Measurements from ENCODE around the gene HIVEP2. TPM values are rescaled to one million over a fixed set of nuclear protein-coding genes. Genes with fewer than 3 reads are reported as not detected.

The HIVEP2 gene
- total RNA-seq, 2 donors from 2014 or later, result 23.8 to 33.1 TPM

DNA sequence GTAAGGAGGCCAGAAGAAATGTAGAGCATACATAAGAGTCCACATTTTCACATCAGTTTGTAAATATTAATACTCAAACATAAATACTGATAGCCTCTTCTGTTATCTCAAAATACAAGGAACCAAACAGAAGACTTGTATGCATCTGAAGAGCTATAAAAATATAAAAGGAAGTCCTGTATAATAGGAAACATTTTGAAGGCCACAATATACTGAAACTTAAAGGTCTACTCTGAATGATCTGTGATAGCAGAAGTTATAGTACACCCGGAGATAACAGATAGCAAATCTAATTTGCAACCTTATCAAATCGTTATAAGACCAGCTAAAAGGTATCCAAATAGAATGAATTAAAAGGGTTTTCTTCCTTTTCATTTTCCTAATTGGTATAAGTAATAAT is 111.2 kb downstream of the HIVEP2 start:
- peak overlapping the region in 1 of 2 donors; percentile 93 for H3K27ac Mint-ChIP-seq
- no peak for DNase-seq (ENCODE audit: low spot score in 2 of 2)
- H3K36me3 Mint-ChIP-seq, result peaks cover 8 to 48% of the 10 kb centered on the region in 2 donors
- ATAC-seq, result no peak
- H3K9me3 Mint-ChIP-seq, result peaks cover 7% of the 10 kb centered on the region in 2 donors

- DNase-seq (ENCODE audit: low spot score in 2 of 2) (no peak), ATAC-seq (peak; percentile 93 to 94)
- Mint-ChIP-seq H3K36me3 (peaks cover 9 to 50% of the 10 kb centered on the region in 2 donors), H3K9me3 (peaks cover 8 to 9% of the 10 kb centered on the region in 2 donors), H3K27ac (peak overlapping the region; percentile 65 to 93)
These were observed 111.9 kb downstream of the HIVEP2 start for GRCh38 chr6:142833054-142833453.

DNA sequence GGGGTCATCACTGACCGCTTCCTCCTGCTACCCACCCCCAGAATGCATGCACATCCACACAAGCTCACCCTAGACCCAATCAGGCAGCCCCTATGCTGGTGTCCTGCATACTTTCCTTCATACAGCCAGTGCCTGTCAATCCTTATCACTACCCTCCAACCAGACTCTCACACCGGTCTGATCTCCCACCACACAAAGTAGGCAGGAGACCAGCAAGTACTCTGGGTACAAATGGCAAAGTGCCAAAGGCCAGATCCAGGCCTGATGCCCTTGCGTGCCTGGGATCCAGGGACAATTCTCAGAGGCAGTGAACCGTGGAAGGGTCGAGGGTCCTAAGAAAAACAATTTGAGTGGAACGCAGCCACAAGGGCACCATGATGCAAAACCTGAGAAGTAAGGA is 114.2 kb downstream of the HIVEP2 start:
- H3K9me3 Mint-ChIP-seq, result peaks cover 8 to 9% of the 10 kb centered on the region in 2 donors
- H3K27ac Mint-ChIP-seq, result peak overlapping the region in 1 of 2 donors; percentile 15
- DNase-seq (ENCODE audit: low spot score in 2 of 2) (no peak), ATAC-seq (no peak)
- peaks cover 9 to 53% of the 10 kb centered on the region in 2 donors for H3K36me3 Mint-ChIP-seq

DNA sequence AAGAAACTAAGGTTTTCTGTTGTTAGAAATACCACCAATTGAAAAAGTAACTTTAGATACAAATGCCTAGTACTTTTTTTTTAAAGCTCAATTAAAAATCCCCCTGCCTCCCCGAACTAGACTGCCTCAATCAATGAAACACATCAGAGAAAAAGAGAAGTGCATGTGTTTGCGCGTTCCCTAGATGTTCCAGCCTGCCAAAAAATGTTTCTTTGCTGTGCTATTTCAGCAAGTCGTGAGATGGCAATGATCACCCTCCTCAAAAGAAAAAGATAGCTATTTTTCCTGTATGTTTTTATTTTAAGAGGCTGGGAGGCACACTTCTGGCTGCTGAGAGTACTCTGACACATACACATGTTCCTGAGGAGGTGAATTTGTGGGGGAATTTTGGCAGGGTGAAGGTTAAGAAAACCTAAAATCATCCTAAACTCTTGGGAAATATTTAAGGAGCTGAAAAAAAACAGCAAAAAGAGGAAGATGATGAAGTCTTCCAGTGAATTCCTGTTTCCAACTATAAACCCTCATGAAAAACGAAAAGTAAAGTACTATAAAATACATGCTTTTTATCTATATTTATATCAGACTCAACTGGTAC is 114.8 kb downstream of the HIVEP2 start:
- Mint-ChIP-seq H3K27ac (no peak overlapping the region), H3K9me3 (peaks cover 8 to 9% of the 10 kb centered on the region in 2 donors), H3K36me3 (peaks cover 9 to 47% of the 10 kb centered on the region in 2 donors)
- ATAC-seq, result no peak
- DNase-seq (ENCODE audit: low spot score in 2 of 2), result no peak

GRCh38 chr6:142829556-142829955 is 115.4 kb downstream of the HIVEP2 start:
- H3K9me3 Mint-ChIP-seq, result peaks cover 8 to 9% of the 10 kb centered on the region in 2 donors
- no peak for ATAC-seq
- peak overlapping the region in 1 of 2 donors; percentile 47 for H3K27ac Mint-ChIP-seq
- DNase-seq (ENCODE audit: low spot score in 2 of 2), result no peak
- peaks cover 9 to 42% of the 10 kb centered on the region in 2 donors for H3K36me3 Mint-ChIP-seq

- Mint-ChIP-seq H3K36me3 (peaks cover 12 to 40% of the 10 kb centered on the region in 2 donors), H3K27ac (peak overlapping the region in 1 of 2 donors; percentile 12), H3K9me3 (peaks cover 8 to 9% of the 10 kb centered on the region in 2 donors)
- ATAC-seq (no peak), DNase-seq (ENCODE audit: low spot score in 2 of 2) (no peak)
These were observed 117.0 kb downstream of the HIVEP2 start for GRCh38 chr6:142827991-142828390.

DNA sequence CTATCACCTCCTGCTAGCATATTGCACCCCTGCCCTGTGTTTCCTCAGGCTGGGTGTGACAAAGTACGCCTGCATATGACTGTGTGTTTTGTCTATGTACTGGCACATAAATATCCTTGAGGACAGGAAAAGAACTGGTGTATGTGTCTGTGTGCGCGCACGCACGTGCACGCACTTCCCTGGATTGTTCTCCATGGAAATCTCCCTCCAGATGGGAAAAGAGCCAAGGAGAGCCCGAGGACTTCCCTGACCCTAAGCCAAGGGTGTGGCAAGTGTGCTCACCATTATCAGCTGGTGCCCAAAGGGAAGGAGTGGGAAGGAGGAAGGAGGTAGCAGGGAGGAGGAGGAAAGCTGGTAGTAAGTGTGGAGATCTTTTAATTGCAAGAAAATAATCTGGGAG is 117.6 kb downstream of the HIVEP2 start:
- DNase-seq (ENCODE audit: low spot score in 2 of 2), result no peak

DNA sequence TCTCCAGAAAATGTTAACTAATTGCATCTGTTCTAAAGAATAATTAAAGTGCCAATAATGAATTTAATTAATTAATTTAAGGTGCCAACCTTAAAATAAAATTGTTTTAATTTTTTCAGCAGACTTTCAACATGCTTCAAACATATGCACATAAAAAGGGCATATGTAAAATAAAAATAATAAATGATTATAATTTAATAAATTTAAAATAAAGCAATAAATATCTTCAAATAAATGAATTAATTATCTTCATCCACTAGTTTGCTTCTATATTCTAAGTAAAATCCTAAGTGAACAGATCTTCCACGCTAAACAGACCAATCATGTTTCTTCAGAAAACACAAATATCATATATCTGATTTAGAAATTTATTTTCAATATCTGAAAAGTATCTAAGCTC is 119.2 kb downstream of the HIVEP2 start:
- H3K27ac Mint-ChIP-seq, result no peak overlapping the region
- ATAC-seq (no peak), DNase-seq (ENCODE audit: low spot score in 2 of 2) (no peak)
- peaks cover 8 to 9% of the 10 kb centered on the region in 2 donors for H3K9me3 Mint-ChIP-seq
- peaks cover 18 to 43% of the 10 kb centered on the region in 2 donors for H3K36me3 Mint-ChIP-seq

More for the DNA sequence above, 117.6 kb downstream of the HIVEP2 start:
- peaks cover 18 to 40% of the 10 kb centered on the region in 2 donors for H3K36me3 Mint-ChIP-seq
- peaks cover 8 to 9% of the 10 kb centered on the region in 2 donors for H3K9me3 Mint-ChIP-seq
- peak overlapping the region; percentile 50 to 81 for H3K27ac Mint-ChIP-seq
- ATAC-seq, result no peak

DNA sequence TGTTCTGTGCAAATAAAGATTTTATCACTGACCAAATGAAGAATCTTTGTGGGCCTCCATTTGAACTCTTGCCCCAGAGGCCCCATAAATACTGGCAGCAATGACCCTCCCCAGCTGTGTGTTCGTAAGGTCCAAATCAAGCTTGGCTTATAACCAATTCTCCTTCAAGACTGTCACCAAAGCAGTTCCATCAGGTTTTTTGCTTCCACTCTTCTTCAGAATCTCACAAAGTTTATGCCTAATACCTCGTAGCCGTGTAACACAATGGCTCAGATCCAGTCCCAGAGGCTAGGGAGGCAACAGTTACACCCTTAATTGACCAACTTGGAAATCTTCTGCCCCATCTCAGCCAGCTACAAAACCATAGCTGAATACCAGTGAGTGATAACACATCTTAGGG is 120.5 kb downstream of the HIVEP2 start:
- H3K9me3 Mint-ChIP-seq, result peaks cover 7 to 9% of the 10 kb centered on the region in 2 donors
- no peak for DNase-seq (ENCODE audit: low spot score in 2 of 2)
- peak overlapping the region in 1 of 2 donors; percentile 16 for H3K27ac Mint-ChIP-seq
- no peak for ATAC-seq
- peaks cover 16 to 39% of the 10 kb centered on the region in 2 donors for H3K36me3 Mint-ChIP-seq

DNA sequence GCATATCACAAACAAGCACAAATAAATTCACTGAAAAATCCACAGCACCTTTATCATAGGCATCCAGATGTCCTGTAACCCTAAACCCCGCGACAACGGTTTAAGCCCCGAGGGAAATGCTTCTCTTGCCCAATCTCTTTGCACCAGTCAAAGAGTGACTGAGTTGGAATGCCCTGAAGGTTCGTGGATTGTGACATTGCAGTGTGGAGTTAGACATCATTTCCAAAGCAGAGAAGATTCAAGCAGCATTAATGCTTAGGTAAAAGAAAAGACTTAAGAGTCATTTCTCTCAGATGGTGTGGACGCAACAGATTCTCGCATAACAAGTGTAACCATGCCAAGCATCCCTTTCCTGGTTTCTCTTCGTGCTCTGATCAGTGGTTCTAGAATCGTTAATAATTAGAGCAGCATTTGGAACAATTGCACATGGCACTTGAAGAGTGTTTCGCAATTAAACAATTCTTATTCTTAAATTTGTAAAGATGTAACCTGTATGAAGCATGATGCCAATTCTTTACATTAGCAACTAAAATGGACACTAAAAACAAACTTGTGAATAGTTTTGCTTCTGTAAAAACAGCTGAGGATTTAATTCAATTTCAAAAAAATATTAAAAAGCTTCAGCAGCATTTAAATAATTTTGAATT is 121.6 kb downstream of the HIVEP2 start:
- Mint-ChIP-seq H3K36me3 (peaks cover 9 to 31% of the 10 kb centered on the region in 2 donors), H3K27ac (peak overlapping the region; percentile 92), H3K9me3 (no peaks in the 10 kb centered on the region)
- DNase-seq (ENCODE audit: low spot score in 2 of 2) (no peak), ATAC-seq (no peak)

GRCh38 chr6:142822842-142823241 is 122.1 kb downstream of the HIVEP2 start:
- peak overlapping the region; percentile 92 for H3K27ac Mint-ChIP-seq

GRCh38 chr6:142822383-142822782 is 122.6 kb downstream of the HIVEP2 start:
- peaks cover 9 to 30% of the 10 kb centered on the region in 2 donors for H3K36me3 Mint-ChIP-seq
- peaks cover 0 to 2% of the 10 kb centered on the region in 2 donors for H3K9me3 Mint-ChIP-seq
- DNase-seq (ENCODE audit: low spot score in 2 of 2), result no peak
- ATAC-seq, result peak; percentile 55 to 71
- H3K27ac Mint-ChIP-seq, result peak overlapping the region; percentile 92

More at GRCh38 chr6:142822842-142823241, 122.1 kb downstream of the HIVEP2 start:
- peaks cover 9 to 31% of the 10 kb centered on the region in 2 donors for H3K36me3 Mint-ChIP-seq
- H3K9me3 Mint-ChIP-seq, result no peaks in the 10 kb centered on the region
- ATAC-seq (no peak), DNase-seq (ENCODE audit: low spot score in 2 of 2) (no peak)

DNA sequence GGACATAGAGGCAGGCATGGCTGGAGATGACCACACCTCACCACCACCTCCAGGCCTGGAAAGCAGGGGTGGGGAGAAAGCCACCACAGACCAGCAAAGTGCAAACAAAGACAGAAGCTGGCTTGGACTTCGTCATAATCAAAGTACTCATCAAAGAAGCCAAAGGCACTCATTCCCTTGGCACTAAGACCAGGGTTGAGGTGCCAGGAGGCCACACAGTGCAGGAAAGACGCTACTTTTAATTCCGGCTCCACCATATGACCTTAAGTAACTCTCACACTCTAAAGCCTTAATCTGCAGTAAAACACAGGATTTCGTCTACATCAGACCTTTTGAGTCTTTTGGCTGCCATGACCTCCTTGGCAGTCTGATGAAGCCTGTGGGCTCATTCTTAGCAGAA is 123.1 kb downstream of the HIVEP2 start:
- ATAC-seq, result peak; percentile 13 to 45
- peaks cover 1 to 4% of the 10 kb centered on the region in 2 donors for H3K9me3 Mint-ChIP-seq
- H3K27ac Mint-ChIP-seq, result peak overlapping the region; percentile 89 to 92
- DNase-seq (ENCODE audit: low spot score in 2 of 2), result no peak
- peaks cover 9 to 33% of the 10 kb centered on the region in 2 donors for H3K36me3 Mint-ChIP-seq

DNA sequence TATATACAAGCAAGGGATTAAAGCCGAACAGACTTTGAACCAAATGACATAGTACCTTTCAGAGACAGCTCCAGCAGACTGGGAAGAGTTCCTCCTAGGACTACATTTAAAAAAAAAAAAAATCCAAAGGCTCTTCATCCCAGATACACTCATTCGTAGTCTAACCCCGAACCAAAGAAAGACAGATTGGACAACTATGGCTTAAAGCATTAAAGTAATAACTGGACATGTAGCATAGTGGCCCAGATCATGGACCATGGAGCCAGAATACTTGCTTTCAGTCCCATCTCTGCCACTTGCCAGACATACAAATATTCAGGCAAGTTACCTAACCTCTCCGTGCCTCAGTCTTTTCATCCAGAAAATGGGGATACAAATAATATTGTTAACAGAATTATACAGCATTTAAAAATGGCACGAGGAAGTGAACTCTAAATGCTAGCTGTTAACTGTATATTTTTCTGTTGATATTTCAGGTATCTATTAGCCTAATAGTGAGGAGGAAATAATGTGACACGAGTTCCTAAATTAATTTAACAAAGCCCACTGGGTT is 123.7 kb downstream of the HIVEP2 start:
- H3K9me3 Mint-ChIP-seq, result peaks cover 4 to 7% of the 10 kb centered on the region in 2 donors
- peak overlapping the region; percentile 89 to 92 for H3K27ac Mint-ChIP-seq
- ATAC-seq (no peak), DNase-seq (ENCODE audit: low spot score in 2 of 2) (no peak)
- H3K36me3 Mint-ChIP-seq, result peaks cover 9 to 39% of the 10 kb centered on the region in 2 donors

DNA sequence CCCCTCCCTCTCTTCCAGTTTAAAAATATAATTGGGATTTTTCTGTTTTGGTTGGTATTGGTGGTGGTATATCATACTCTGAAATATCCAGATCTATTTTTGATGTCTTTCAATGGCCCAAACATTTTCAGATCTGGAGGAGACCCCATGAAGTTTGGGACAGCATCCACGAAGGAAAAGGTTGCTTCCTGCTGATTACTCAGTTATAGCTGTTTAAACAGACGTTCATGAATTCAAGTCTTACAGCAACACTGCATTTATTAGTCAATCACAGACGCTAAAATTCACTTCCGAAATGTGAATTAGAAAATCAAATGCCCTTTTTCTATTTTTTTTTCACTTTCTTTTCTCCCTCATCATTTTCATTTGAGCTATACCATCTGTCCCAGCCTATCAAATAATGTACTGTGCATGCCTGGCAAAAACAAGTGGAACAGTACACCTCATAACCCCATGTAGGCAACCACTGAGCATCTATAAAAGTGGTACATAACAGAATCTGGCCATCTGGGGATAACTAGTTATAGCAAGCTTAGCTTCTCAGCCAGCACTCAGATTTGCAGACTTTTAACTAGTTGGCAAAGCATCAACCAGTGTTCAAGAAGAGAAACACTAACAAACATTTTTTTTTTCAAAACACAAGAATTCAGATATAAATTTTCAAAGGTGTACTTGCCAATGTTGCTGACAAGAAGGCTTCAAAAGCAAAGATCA is 124.5 kb downstream of the HIVEP2 start:
- H3K36me3 Mint-ChIP-seq, result peaks cover 9 to 41% of the 10 kb centered on the region in 2 donors
- peak overlapping the region; percentile 92 to 97 for H3K27ac Mint-ChIP-seq
- DNase-seq (ENCODE audit: low spot score in 2 of 2) (no peak), ATAC-seq (peak; percentile 17 to 55)
- peaks cover 4 to 7% of the 10 kb centered on the region in 2 donors for H3K9me3 Mint-ChIP-seq

DNA sequence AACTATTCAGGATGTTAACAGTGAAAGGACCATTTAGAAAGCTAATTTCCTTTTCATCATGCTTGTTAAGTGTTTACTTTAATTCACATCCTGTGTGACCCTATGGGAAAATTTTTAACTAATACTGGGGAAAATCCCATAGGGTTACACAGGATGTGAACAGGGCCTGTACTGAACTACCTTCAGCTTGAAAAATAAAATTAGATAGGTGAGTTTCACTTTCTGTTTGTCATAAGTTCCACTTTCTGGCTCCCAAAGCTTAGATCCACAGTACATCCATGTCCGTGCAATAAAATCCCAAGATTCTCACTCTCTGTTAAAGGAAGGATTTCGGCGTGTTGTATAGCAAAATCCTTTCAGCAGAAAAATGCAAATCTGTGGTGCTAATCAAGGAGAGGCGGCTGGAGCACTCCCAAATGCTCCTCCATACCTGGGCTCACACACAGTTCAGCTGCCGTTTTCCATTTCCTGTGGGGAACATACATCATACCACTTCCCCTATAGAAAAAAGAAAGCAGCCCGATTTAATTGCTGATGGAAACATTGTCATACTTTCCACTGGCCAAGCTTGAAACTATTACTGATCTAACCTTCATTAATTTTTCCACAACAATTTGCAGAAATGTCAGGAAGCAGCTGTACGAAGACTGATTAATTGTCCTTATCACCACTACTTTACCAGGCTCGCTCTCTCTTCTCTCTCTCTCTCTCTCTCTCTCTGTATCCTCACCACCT is 125.2 kb downstream of the HIVEP2 start:
- peaks cover 4 to 7% of the 10 kb centered on the region in 2 donors for H3K9me3 Mint-ChIP-seq
- peak overlapping the region; percentile 92 to 97 for H3K27ac Mint-ChIP-seq
- peak; percentile 72 to 74 for ATAC-seq
- DNase-seq (ENCODE audit: low spot score in 2 of 2), result peak in 1 of 2 donors; percentile 58
- H3K36me3 Mint-ChIP-seq, result peaks cover 13 to 46% of the 10 kb centered on the region in 2 donors
